MM.1S (cell line): Measurements from ENCODE around the gene MOCOS.

Experiments used
- DNase-seq: peaks from one replicate; pipeline ENCODE4 v3.0.0-alpha.2; 2015
- H2AFZ ChIP-seq: fragments of 300-600 bp; sonication (generic); 2 replicates; pipeline ENCODE4 v1.6.0; 2016; ENCODE audit warnings: antibody characterized with exemption, low read length
- H3F3A ChIP-seq: fragments of 300-600 bp; sonication (generic); 2 replicates; pipeline ENCODE4 v1.6.1; 2016; ENCODE audit warnings: mild to moderate bottlenecking, antibody characterized with exemption, low read length, moderate library complexity, mixed read lengths; ENCODE audit not compliant: insufficient read depth
- H3K27ac ChIP-seq: fragments of 300-600 bp; sonication (generic); 2 replicates; pipeline ENCODE4 v1.5.1; 2016; ENCODE audit warnings: mild to moderate bottlenecking, low read length
- H3K27me3 ChIP-seq: fragments of 300-600 bp; sonication (generic); replicated peaks from 2 replicates; pipeline ENCODE4 v1.6.0; 2016; ENCODE audit warnings: low read length; ENCODE audit not compliant: insufficient read depth
- H3K36me3 ChIP-seq: fragments of 300-600 bp; sonication (generic); replicated peaks from 2 replicates; pipeline ENCODE4 v1.6.1; 2016; ENCODE audit warnings: mild to moderate bottlenecking, low read length, mixed read lengths; ENCODE audit not compliant: insufficient read depth
- H3K4me1 ChIP-seq: fragments of 300-600 bp; sonication (generic); 2 replicates; pipeline ENCODE4 v1.6.1; 2016; ENCODE audit warnings: low read length, mixed read lengths
- H3K4me2 ChIP-seq: fragments of 300-600 bp; sonication (generic); 2 replicates; pipeline ENCODE4 v1.6.0; 2016; ENCODE audit warnings: low read depth, low read length
- H3K4me3 ChIP-seq: fragments of 300-600 bp; sonication (generic); 2 replicates; pipeline ENCODE4 v1.5.1; 2016; ENCODE audit warnings: low read length, mixed read lengths
- H3K79me2 ChIP-seq: fragments of 300-600 bp; sonication (generic); 2 replicates; pipeline ENCODE4 v1.6.1; 2016; ENCODE audit warnings: mixed run types, low read length, mixed read lengths
- H3K9ac ChIP-seq: fragments of 300-600 bp; sonication (generic); 2 replicates; pipeline ENCODE4 v1.6.1; 2016; ENCODE audit warnings: low read length, mixed read lengths
- H3K9me2 ChIP-seq: fragments of 300-600 bp; sonication (generic); replicated peaks from 2 replicates; pipeline ENCODE4 v1.6.1; 2016; ENCODE audit warnings: mild to moderate bottlenecking, low read length, mixed read lengths; ENCODE audit not compliant: insufficient read depth
- H3K9me3 ChIP-seq: fragments of 300-600 bp; sonication (generic); replicated peaks from 2 replicates; pipeline ENCODE4 v1.6.1; 2016; ENCODE audit warnings: mild to moderate bottlenecking, low read length, mixed read lengths; ENCODE audit not compliant: insufficient read depth
- H4K20me1 ChIP-seq: fragments of 300-600 bp; sonication (generic); 2 replicates; pipeline ENCODE4 v1.6.1; 2016; ENCODE audit warnings: mild to moderate bottlenecking, low read length, moderate library complexity, mixed read lengths; ENCODE audit not compliant: insufficient read depth
- CTCF ChIP-seq: fragments of 300-600 bp; sonication (generic); IDR thresholded peaks from 2 replicates; pipeline ENCODE4 v1.5.1; 2016; ENCODE audit warnings: antibody characterized with exemption, low read length, mixed read lengths
- EZH2 ChIP-seq: fragments of 300-600 bp; sonication (generic); optimal IDR thresholded peaks from 2 replicates; pipeline ENCODE3; 2017; ENCODE audit warnings: low read depth, mild to moderate bottlenecking, antibody characterized with exemption, low read length, mixed read lengths
- EZH2phosphoT487 ChIP-seq: fragments of 300-600 bp; sonication (generic); IDR thresholded peaks from 2 replicates; pipeline ENCODE4 v1.6.1; 2018; ENCODE audit warnings: antibody characterized with exemption, low read length

MOCOS gene

GRCh38 chr18:36241831-36242230, 54.5 kb downstream of the MOCOS start:
- no peaks in the 10 kb centered on the region for H4K20me1 ChIP-seq
- H3K27ac ChIP-seq: no peak overlapping the region
- H3K27me3 ChIP-seq: no peaks in the 10 kb centered on the region
- H3K36me3 ChIP-seq: no peaks in the 10 kb centered on the region
- TF ChIP-seq EZH2phosphoT487: no peak
- no peak for TF ChIP-seq EZH2
- TF ChIP-seq CTCF: no peak
- H3F3A ChIP-seq: no peaks in the 10 kb centered on the region
- DNase-seq: no peak
- H3K9ac ChIP-seq: no peak overlapping the region
- no peaks in the 10 kb centered on the region for H3K79me2 ChIP-seq
- no peak overlapping the region for H2AFZ ChIP-seq
- no peaks in the 10 kb centered on the region for H3K9me3 ChIP-seq
- no peak overlapping the region for H3K4me2 ChIP-seq
- H3K4me3 ChIP-seq: no peak overlapping the region
- H3K4me1 ChIP-seq: no peaks in the 10 kb centered on the region
- H3K9me2 ChIP-seq: no peaks in the 10 kb centered on the region

GRCh38 chr18:36247036-36247435, 59.7 kb downstream of the MOCOS start:
- no peaks in the 10 kb centered on the region for H3K4me1 ChIP-seq

GRCh38 chr18:36249392-36249791, 62.1 kb downstream of the MOCOS start:
- Histone ChIP-seq H3K9me2 (no peaks in the 10 kb centered on the region), H3K79me2 (no peaks in the 10 kb centered on the region), H3K4me2 (no peak overlapping the region), H3K27me3 (no peaks in the 10 kb centered on the region), H3K27ac (no peak overlapping the region), H3K9me3 (no peaks in the 10 kb centered on the region), H3K4me1 (no peaks in the 10 kb centered on the region), H3K4me3 (no peak overlapping the region), H3K9ac (no peak overlapping the region), H3F3A (no peaks in the 10 kb centered on the region), H3K36me3 (no peaks in the 10 kb centered on the region), H4K20me1 (no peaks in the 10 kb centered on the region), H2AFZ (no peak overlapping the region)
- TF ChIP-seq CTCF: no peak
- TF ChIP-seq EZH2phosphoT487: no peak
- no peak for DNase-seq

More at GRCh38 chr18:36247036-36247435, 59.7 kb downstream of the MOCOS start:
- Histone ChIP-seq H4K20me1 (no peaks in the 10 kb centered on the region), H2AFZ (no peak overlapping the region), H3K9me3 (no peaks in the 10 kb centered on the region), H3K36me3 (no peaks in the 10 kb centered on the region), H3K27me3 (no peaks in the 10 kb centered on the region), H3F3A (no peaks in the 10 kb centered on the region), H3K4me3 (no peak overlapping the region), H3K9me2 (no peaks in the 10 kb centered on the region), H3K79me2 (no peaks in the 10 kb centered on the region), H3K27ac (no peak overlapping the region), H3K4me2 (no peak overlapping the region), H3K9ac (no peak overlapping the region)
- TF ChIP-seq EZH2 (no peak), CTCF (no peak), EZH2phosphoT487 (no peak)
- no peak for DNase-seq
